DND-41 (cell line): ENCODE measurements around the gene SCARF1.

ENCODE experiments used
- ATAC-seq: fragments of 200-7000 bp; cut with Tn5 transposase; 3 replicates; pipeline ENCODE4 v1.9.1; 2021; ENCODE audit warnings: low read depth; ENCODE audit not compliant: insufficient read depth
- DNase-seq: peaks from one replicate; pipeline ENCODE4 v3.0.0-alpha.2; 2020
- H2AFZ ChIP-seq: 2 replicates; pipeline ENCODE4 v1.6.0; 2012; ENCODE audit warnings: low read depth, low read length
- H3K27ac ChIP-seq: 2 replicates; pipeline ENCODE4 v1.5.1; 2012; ENCODE audit warnings: low read length, inconsistent platforms
- H3K27me3 ChIP-seq: fragments of 200-600 bp; sonication (generic); 2 replicates; pipeline ENCODE4 v1.6.0; 2012; ENCODE audit warnings: low read length, mild to moderate bottlenecking, inconsistent platforms; ENCODE audit not compliant: insufficient read depth, poor library complexity
- H3K36me3 ChIP-seq: 2 replicates; pipeline ENCODE4 v1.5.1; 2012; ENCODE audit warnings: low read length, inconsistent platforms; ENCODE audit not compliant: insufficient read depth
- H3K4me1 ChIP-seq: 2 replicates; pipeline ENCODE4 v1.5.1; 2012; ENCODE audit warnings: mild to moderate bottlenecking, low read length; ENCODE audit not compliant: insufficient read depth
- H3K4me2 ChIP-seq: 2 replicates; pipeline ENCODE4 v1.6.0; 2012; ENCODE audit warnings: mild to moderate bottlenecking, moderate library complexity, low read length, inconsistent platforms; ENCODE audit not compliant: insufficient read depth
- H3K4me3 ChIP-seq, 2 experiments: fragments of 200-600 bp in 1 of 2; shearing (Covaris generic) in 1 of 2; 2 replicates each; pipeline ENCODE4 v1.5.1; 2012 to 2016; ENCODE audit warnings: inconsistent platforms in 2 of 2, low read length in 2 of 2, mild to moderate bottlenecking in 2 of 2, low read depth in 1 of 2, moderate library complexity in 1 of 2
- H3K79me2 ChIP-seq: 2 replicates; pipeline ENCODE4 v1.6.0; 2012; ENCODE audit warnings: low read length, inconsistent platforms; ENCODE audit not compliant: insufficient read depth
- H3K9ac ChIP-seq: 2 replicates; pipeline ENCODE4 v1.6.0; 2012; ENCODE audit warnings: low read depth, mild to moderate bottlenecking, inconsistent platforms, low read length, moderate library complexity
- H3K9me3 ChIP-seq: 2 replicates; pipeline ENCODE4 v1.5.1; 2012; ENCODE audit warnings: low read length, moderate library complexity, mild to moderate bottlenecking, inconsistent platforms; ENCODE audit not compliant: insufficient read depth, severe bottlenecking
- H4K20me1 ChIP-seq: 2 replicates; pipeline ENCODE4 v1.6.0; 2012; ENCODE audit warnings: low read length; ENCODE audit not compliant: insufficient read depth
- CTCF ChIP-seq: IDR thresholded peaks from 2 replicates; pipeline ENCODE4 v1.5.1; 2012; ENCODE audit warnings: borderline replicate concordance, low read length, moderate library complexity, mild to moderate bottlenecking; ENCODE audit not compliant: poor library complexity, severe bottlenecking; ENCODE audit errors: extremely low read depth
- EZH2 ChIP-seq: IDR thresholded peaks from 3 replicates; pipeline ENCODE4 v1.6.1; 2012; ENCODE audit warnings: borderline replicate concordance, low read depth, mild to moderate bottlenecking, moderate library complexity, low read length, inconsistent platforms; ENCODE audit not compliant: severe bottlenecking

SCARF1 gene

GRCh38 chr17:1650731-1651558, 5.4 kb upstream of the SCARF1 start:
- no peak for ATAC-seq

GRCh38 chr17:1649844-1650501, 4.4 kb upstream of the SCARF1 start, which contains the start of gene RILP:
Gene RILP, minus strand, starts transcription at chr17:1649866. Its CDS starts 62 bp downstream, at chr17:1649804.
- peak within 1 kb of the TSS; percentile 71 for H3K27ac ChIP-seq
- no peaks in the 10 kb centered on the region for H3K27me3 ChIP-seq
- peaks cover 33% of the 10 kb centered on the region for H4K20me1 ChIP-seq
- no peaks in the 10 kb centered on the region for H3K79me2 ChIP-seq
- ATAC-seq (peak; percentile 64), DNase-seq (peak; percentile 71)
- peaks cover 29% of the 10 kb centered on the region for H3K4me1 ChIP-seq
- peak within 1 kb of the TSS; percentile 77 for H2AFZ ChIP-seq
- no peaks in the 10 kb centered on the region for H3K9me3 ChIP-seq
- H3K9ac ChIP-seq = peak within 1 kb of the TSS; percentile 64
- TF ChIP-seq CTCF (no peak), EZH2 (no peak)
- peak within 1 kb of the TSS; percentile 31 to 68 for H3K4me3 ChIP-seq
- H3K4me2 ChIP-seq = peak within 1 kb of the TSS; percentile 97
- peaks cover 52% of the 10 kb centered on the region for H3K36me3 ChIP-seq

More at GRCh38 chr17:1650731-1651558, 5.4 kb upstream of the SCARF1 start:
- no peak overlapping the region for H3K9ac ChIP-seq
- DNase-seq = no peak
- H3K27me3 ChIP-seq = no peaks in the 10 kb centered on the region
- H3K9me3 ChIP-seq = no peaks in the 10 kb centered on the region
- H3K27ac ChIP-seq = no peak overlapping the region
- TF ChIP-seq EZH2 (no peak), CTCF (no peak)
- H3K4me3 ChIP-seq = no peak overlapping the region
- peak overlapping the region; percentile 97; the same call in 1 of the 2 replicates for H3K4me2 ChIP-seq
- peaks cover 59% of the 10 kb centered on the region for H3K36me3 ChIP-seq
- H3K79me2 ChIP-seq = no peaks in the 10 kb centered on the region
- peaks cover 33% of the 10 kb centered on the region for H4K20me1 ChIP-seq
- peaks cover 29% of the 10 kb centered on the region for H3K4me1 ChIP-seq
- H2AFZ ChIP-seq = no peak overlapping the region

- H3K9me3 ChIP-seq = no peaks in the 10 kb centered on the region
- TF ChIP-seq CTCF (peak; percentile 87), EZH2 (no peak)
- H2AFZ ChIP-seq = peak overlapping the region; percentile 77
- H3K9ac ChIP-seq = peak overlapping the region; percentile 64
- H3K36me3 ChIP-seq = peaks cover 44% of the 10 kb centered on the region
- peak overlapping the region; percentile 31 to 68 for H3K4me3 ChIP-seq
- DNase-seq = peak; percentile 93
- peaks cover 29% of the 10 kb centered on the region for H3K4me1 ChIP-seq
- peak overlapping the region; percentile 97 for H3K4me2 ChIP-seq
- peaks cover 29% of the 10 kb centered on the region for H4K20me1 ChIP-seq
- H3K79me2 ChIP-seq = no peaks in the 10 kb centered on the region
- no peaks in the 10 kb centered on the region for H3K27me3 ChIP-seq
- ATAC-seq = peak; percentile 81
- peak overlapping the region; percentile 70; the same call in 1 of the 2 replicates for H3K27ac ChIP-seq
Observed at GRCh38 chr17:1648963-1649843, 3.7 kb upstream of the SCARF1 start.
